RWPE2 (cell line): ENCODE data around the gene YWHAE.
"Not testable (repeated sequence)": the region's sequence is repeated elsewhere in the genome, so short reads cannot be mapped to it uniquely, and the experiment has no call there.

Source experiments
- ATAC-seq: fragments of 200-7000 bp; cut with Tn5 transposase; 3 replicates; pipeline ENCODE4 v1.9.1; 2021; ENCODE audit warnings: low read depth
- DNase-seq: peaks from one replicate; pipeline ENCODE4 v3.0.0-alpha.2; 2020; ENCODE audit warnings: low spot score
- H3K27ac ChIP-seq: fragments of 450-650 bp; 2 replicates; pipeline ENCODE4 v1.5.1; 2017; ENCODE audit warnings: mild to moderate bottlenecking; ENCODE audit not compliant: poor library complexity, severe bottlenecking
- H3K27me3 ChIP-seq: fragments of 250-450 bp; sonication (Bioruptor Pico); 2 replicates; pipeline ENCODE4 v1.5.1; 2021; ENCODE audit warnings: mild to moderate bottlenecking, moderate library complexity; ENCODE audit not compliant: insufficient read depth, poor library complexity, severe bottlenecking
- H3K36me3 ChIP-seq: fragments of 250-450 bp; sonication (Bioruptor Pico); 2 replicates; pipeline ENCODE4 v1.5.1; 2020; ENCODE audit warnings: low read depth, mild to moderate bottlenecking, moderate library complexity
- H3K4me1 ChIP-seq: fragments of 250-450 bp; sonication (Bioruptor Pico); 2 replicates; pipeline ENCODE4 v1.5.1; 2021; ENCODE audit warnings: mild to moderate bottlenecking, moderate library complexity; ENCODE audit not compliant: insufficient read depth, poor library complexity, severe bottlenecking
- H3K4me3 ChIP-seq: fragments of 250-450 bp; sonication (Bioruptor Pico); 2 replicates; pipeline ENCODE4 v1.5.1; 2021; ENCODE audit warnings: mild to moderate bottlenecking, moderate library complexity; ENCODE audit not compliant: severe bottlenecking
- H3K9me3 ChIP-seq: fragments of 250-450 bp; sonication (Bioruptor Pico); 2 replicates; pipeline ENCODE4 v1.5.1; 2021; ENCODE audit warnings: mild to moderate bottlenecking, moderate library complexity; ENCODE audit not compliant: severe bottlenecking
- TF ChIP-seq, protein P1 (sequence below): fragments of 450-650 bp; IDR thresholded peaks from one replicate; pipeline ENCODE4 v1.5.1; 2017; ENCODE audit warnings: mild to moderate bottlenecking, moderate library complexity; ENCODE audit not compliant: poor library complexity, severe bottlenecking

YWHAE gene

DNA sequence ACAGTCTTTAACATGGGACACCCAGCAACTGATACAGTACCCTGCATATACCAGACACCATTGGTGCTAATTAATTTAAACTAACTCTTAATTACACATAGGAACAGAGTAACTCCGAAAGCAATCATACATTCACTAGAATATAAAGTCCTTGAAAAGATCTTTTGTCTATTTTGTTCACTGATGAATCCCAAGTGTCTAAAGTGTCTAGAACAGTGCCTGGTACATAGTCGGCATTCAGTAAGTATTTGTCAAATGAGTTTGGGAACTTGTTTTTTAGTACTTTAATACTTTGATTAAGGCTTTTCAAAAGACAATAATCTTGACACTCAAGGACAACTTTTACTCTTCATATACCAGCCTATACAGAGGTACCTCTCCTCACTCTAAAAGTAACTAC lies 13.8 kb downstream of the YWHAE start:
- TF ChIP-seq, protein P1, sequence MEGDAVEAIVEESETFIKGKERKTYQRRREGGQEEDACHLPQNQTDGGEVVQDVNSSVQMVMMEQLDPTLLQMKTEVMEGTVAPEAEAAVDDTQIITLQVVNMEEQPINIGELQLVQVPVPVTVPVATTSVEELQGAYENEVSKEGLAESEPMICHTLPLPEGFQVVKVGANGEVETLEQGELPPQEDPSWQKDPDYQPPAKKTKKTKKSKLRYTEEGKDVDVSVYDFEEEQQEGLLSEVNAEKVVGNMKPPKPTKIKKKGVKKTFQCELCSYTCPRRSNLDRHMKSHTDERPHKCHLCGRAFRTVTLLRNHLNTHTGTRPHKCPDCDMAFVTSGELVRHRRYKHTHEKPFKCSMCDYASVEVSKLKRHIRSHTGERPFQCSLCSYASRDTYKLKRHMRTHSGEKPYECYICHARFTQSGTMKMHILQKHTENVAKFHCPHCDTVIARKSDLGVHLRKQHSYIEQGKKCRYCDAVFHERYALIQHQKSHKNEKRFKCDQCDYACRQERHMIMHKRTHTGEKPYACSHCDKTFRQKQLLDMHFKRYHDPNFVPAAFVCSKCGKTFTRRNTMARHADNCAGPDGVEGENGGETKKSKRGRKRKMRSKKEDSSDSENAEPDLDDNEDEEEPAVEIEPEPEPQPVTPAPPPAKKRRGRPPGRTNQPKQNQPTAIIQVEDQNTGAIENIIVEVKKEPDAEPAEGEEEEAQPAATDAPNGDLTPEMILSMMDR, result no peak
- Histone ChIP-seq H3K4me3 (no peak overlapping the region), H3K27me3 (no peaks in the 10 kb centered on the region), H3K9me3 (no peaks in the 10 kb centered on the region), H3K27ac (no peak overlapping the region), H3K36me3 (peaks cover 63% of the 10 kb centered on the region), H3K4me1 (peaks cover 25% of the 10 kb centered on the region)
- ATAC-seq (no peak), DNase-seq (no peak)

DNA sequence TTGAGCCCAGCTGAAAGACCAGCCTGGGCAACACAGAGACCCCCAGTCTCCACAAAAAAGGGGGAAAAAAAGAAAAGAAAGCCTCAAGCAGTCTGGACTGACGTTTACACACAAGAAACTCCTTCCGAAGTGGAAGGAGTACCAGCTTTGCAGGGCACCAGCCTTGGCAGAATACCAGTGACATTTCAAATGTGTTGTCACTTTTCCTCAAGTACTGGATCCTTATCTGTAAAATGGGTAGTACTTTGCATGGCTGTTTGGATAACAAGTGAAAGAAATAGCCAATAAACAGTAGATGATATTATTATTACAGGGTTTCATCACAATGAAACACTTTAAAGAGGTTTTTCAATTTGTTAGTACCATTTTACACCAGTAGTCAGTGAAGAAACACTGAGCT lies 14.2 kb downstream of the YWHAE start:
- DNase-seq (no peak), ATAC-seq (no peak)
- TF ChIP-seq, protein P1, result no peak
- H3K4me1 ChIP-seq, result peaks cover 25% of the 10 kb centered on the region
- H3K36me3 ChIP-seq, result peaks cover 61% of the 10 kb centered on the region
- no peaks in the 10 kb centered on the region for H3K9me3 ChIP-seq
- no peak overlapping the region for H3K4me3 ChIP-seq
- H3K27me3 ChIP-seq, result no peaks in the 10 kb centered on the region
- H3K27ac ChIP-seq, result no peak overlapping the region

DNA sequence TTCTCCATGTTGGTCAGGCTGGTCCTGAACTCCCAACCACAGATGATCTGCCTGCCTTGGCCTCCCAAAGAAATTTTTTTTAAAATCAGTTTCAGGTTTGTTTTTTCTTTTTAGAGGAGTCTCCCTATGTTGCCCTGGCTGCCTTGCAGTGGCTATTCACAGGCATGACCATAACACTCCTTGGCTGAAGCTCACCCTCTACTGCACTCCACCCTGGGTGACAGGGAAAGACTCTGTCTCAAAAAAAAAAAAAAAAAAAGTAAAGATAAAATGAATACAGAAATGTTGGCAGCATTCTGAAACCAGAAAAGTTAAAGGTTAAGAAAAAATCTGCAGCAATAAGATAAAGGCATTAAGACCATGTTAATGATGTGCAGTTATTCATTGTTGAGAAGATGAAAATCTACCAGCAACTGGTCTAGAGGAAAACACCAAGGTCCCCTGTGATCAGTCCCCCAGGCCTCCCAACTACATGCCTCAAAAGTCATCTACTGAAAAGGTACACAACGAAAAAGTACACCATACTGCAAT lies 15.1 kb downstream of the YWHAE start:
- ATAC-seq, result no peak
- TF ChIP-seq, protein P1, result no peak
- Histone ChIP-seq H3K27ac (no peak overlapping the region), H3K9me3 (no peaks in the 10 kb centered on the region), H3K27me3 (no peaks in the 10 kb centered on the region), H3K4me3 (no peak overlapping the region), H3K36me3 (peaks cover 62% of the 10 kb centered on the region), H3K4me1 (peaks cover 22% of the 10 kb centered on the region)
- DNase-seq, result no peak

DNA sequence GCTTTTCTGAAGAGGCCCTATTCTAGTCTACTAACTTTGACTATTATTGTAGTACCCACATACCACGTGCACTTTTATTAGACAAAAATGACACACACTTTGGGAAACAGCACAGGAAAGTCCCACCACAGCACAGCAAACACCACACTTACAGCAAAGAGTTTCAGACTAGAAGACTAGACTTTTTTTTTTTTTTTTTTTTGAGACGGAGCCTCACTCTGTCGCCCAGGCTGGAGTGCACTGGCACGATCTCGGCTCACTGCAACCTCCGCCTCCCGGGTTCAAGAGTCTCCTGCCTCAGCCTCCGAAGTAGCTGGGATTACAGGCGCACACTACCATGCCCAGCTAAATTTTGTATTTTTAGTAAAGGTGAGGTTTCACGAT lies 20.1 kb downstream of the YWHAE start:
- peaks cover 61% of the 10 kb centered on the region for H3K36me3 ChIP-seq
- ATAC-seq, result no peak
- H3K4me3 ChIP-seq, result no peak overlapping the region
- H3K27me3 ChIP-seq, result no peaks in the 10 kb centered on the region
- no peaks in the 10 kb centered on the region for H3K9me3 ChIP-seq
- DNase-seq, result no peak
- H3K27ac ChIP-seq, result no peak overlapping the region
- TF ChIP-seq, protein P1, result no peak
- H3K4me1 ChIP-seq, result peaks cover 17% of the 10 kb centered on the region

DNA sequence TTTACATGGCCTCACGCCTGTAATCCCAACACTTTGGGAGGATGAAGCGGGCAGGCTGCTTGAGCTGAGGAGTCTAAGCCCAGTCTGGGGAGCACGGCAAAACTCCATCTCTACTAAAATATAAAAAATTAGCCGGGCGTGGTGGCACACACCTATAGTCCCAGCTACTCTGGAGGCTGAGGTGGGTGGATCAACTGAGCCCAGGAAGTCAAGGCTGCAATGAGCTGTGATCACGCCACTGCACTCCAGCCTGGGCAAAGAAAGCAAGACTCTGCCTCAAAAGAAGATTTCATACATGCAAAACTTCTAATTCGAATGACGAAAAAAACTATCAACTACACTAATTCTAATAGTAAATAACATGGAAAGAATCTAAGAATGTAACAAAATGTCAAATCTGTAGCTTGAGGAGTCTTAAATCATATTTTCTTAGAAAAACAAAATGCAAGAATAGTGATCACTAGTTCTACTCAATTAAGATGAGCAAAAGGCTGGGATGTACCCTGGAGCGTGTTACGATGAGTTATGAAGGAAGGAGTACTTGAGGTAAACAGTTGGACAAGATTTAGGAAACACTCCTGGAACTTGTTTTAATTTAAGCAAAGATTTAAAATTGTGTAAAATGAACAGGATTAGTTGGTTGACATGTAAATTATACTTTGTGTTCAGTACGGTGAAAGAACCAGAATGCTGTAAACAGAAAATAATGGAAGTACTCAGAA lies 20.7 kb downstream of the YWHAE start:
- no peaks in the 10 kb centered on the region for H3K27me3 ChIP-seq
- DNase-seq (no peak), ATAC-seq (no peak)
- no peak overlapping the region for H3K4me3 ChIP-seq
- no peaks in the 10 kb centered on the region for H3K9me3 ChIP-seq
- TF ChIP-seq, protein P1, result no peak
- H3K27ac ChIP-seq, result no peak overlapping the region
- H3K4me1 ChIP-seq, result peaks cover 17% of the 10 kb centered on the region
- H3K36me3 ChIP-seq, result peaks cover 61% of the 10 kb centered on the region

DNA sequence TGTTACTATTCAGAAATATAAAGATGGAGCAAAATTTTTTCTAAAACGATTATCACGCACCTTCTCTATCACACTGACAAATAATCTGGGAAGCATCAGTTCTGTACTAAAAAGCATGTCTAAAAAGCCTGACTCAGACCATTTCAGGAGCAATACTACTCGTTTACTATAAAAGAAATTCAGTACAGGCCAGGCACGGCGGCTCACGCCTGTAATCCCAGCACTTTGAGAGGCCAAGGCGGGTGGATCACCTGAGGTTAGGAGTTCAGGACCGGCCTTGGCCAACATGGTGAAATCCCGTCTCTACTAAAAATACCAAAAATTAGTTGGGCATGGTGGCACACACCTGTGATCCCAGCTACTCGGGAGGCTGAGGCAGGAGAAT lies 21.6 kb downstream of the YWHAE start:
- not testable (repeated sequence) for H3K9me3 ChIP-seq, H3K27me3 ChIP-seq, H3K27ac ChIP-seq, DNase-seq, H3K4me3 ChIP-seq, ATAC-seq
- Histone ChIP-seq H3K36me3 (peaks cover 62% of the 10 kb centered on the region), H3K4me1 (peaks cover 17% of the 10 kb centered on the region)
